ENCODE measurements around the gene ARFGAP2. TPM values are rescaled to one million over a fixed set of nuclear protein-coding genes. Genes with fewer than 3 reads are reported as not detected.

The ARFGAP2 gene
- total RNA-seq, 1 donor from 2014 or later = 110 TPM

DNA sequence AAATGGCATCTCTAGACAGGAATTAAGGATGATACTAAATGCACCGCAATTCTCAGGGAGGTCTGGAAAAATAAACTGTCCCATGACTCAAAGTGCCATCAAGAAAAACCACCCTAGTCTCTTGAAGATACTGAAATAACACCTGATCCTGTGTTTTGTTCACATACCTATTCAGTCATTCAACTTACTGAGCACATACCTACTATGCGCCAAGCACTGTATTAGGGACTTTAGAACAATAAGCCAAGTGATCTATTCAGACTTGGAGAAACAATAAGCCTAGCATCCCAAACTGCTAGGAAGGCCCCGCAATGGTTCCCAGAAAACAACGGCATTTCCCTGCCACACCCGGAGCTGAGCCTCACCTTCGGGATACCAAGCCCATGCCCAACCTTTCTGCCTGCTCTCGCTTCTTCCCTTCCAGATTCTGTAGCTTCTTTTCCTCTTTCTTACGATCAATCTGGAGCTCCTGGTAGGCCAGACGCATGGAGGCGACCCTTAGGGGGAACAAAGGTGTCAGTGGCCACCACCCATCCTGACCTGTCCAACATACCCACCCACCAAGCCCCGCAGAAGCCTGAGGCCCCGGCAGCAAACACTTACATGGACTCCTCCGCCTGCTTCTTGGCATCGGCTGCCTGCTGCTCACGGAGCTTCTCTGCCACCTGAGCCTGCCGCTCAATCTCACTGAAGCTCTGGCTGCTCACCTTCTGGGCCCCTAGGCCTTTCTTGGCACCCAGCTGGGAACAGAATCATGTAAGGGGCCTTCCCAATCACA lies 5.4 kb downstream of the ARFGAP2 start:
- TF ChIP-seq, protein P1, sequence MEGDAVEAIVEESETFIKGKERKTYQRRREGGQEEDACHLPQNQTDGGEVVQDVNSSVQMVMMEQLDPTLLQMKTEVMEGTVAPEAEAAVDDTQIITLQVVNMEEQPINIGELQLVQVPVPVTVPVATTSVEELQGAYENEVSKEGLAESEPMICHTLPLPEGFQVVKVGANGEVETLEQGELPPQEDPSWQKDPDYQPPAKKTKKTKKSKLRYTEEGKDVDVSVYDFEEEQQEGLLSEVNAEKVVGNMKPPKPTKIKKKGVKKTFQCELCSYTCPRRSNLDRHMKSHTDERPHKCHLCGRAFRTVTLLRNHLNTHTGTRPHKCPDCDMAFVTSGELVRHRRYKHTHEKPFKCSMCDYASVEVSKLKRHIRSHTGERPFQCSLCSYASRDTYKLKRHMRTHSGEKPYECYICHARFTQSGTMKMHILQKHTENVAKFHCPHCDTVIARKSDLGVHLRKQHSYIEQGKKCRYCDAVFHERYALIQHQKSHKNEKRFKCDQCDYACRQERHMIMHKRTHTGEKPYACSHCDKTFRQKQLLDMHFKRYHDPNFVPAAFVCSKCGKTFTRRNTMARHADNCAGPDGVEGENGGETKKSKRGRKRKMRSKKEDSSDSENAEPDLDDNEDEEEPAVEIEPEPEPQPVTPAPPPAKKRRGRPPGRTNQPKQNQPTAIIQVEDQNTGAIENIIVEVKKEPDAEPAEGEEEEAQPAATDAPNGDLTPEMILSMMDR (conservative IDR thresholded peaks at IDR 0.05) = no peak
- Mint-ChIP-seq H3K9me3 (no peaks in the 10 kb centered on the region), H3K27me3 (ENCODE audit: low read depth) (no peaks in the 10 kb centered on the region), H3K36me3 (ENCODE audit: low read depth) (peaks cover 3% of the 10 kb centered on the region), H3K27ac (ENCODE audit: unreplicated experiment) (peak overlapping the region; percentile 57), H3K4me3 (peak overlapping the region; percentile 78), H3K4me1 (peaks cover 13% of the 10 kb centered on the region)
- DNase-seq (ENCODE audit: low read depth, low spot score) = no peak

DNA sequence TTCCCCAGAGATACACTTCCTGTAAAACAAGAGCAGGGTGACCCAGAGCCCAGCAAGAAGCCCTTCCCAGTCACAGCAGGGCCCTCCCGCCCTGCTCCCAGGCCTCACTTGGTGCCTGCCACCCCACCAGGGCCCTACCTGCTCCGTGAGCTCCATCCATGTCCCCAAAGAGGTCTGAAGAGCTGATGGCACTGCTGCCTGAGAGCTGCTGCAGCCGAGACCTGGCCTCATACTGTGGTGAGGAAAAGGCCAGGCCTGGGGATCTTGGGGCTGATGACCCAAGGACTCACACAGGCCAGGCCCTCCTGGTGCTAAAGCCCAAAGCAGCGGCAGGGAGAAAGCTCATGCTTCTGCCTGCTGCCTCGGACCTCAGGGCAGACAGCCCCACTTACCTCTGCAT lies 10.3 kb downstream of the ARFGAP2 start:
- Mint-ChIP-seq H3K4me1 (no peaks in the 10 kb centered on the region), H3K4me3 (no peak overlapping the region), H3K9me3 (no peaks in the 10 kb centered on the region), H3K36me3 (ENCODE audit: low read depth) (no peaks in the 10 kb centered on the region), H3K27me3 (ENCODE audit: low read depth) (peaks cover 3% of the 10 kb centered on the region), H3K27ac (ENCODE audit: unreplicated experiment) (peak overlapping the region; percentile 27)
- DNase-seq (ENCODE audit: low read depth, low spot score) = no peak
- TF ChIP-seq, protein P1 (conservative IDR thresholded peaks at IDR 0.05) = no peak

DNA sequence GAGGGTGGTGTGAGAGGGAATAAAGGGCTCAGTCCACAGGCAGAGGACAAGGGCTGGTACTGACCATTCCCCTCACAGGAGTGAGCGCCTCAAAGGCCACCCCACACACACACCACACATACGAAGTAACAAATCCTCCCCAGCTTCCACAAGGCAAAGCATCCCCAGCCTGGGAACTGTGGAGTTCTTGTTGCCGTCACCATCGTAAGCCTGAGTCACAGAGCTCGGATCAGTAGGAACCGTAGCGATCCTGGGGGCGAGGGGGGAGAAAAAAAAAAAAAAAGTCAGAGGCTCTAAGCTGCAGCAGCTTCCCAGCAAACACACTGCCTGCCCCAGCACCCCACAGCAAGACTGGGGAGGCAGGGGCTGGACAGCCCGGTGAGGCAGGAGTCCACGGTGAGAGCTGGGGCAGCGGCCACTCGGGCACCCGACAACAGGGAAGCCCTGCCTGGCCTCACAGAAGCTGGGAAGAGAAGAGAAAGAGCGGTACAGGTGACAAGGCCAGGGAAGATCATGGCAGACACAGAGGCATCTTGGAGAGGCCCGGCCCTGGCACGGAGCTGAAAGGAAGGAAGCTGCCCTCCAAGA lies 11.3 kb downstream of the ARFGAP2 start:
- Mint-ChIP-seq H3K27ac (ENCODE audit: unreplicated experiment) (no peak overlapping the region), H3K9me3 (no peaks in the 10 kb centered on the region), H3K27me3 (ENCODE audit: low read depth) (peaks cover 6% of the 10 kb centered on the region), H3K4me3 (peak overlapping the region; percentile 34), H3K4me1 (no peaks in the 10 kb centered on the region), H3K36me3 (ENCODE audit: low read depth) (no peaks in the 10 kb centered on the region)
- no peak for DNase-seq (ENCODE audit: low read depth, low spot score)
- TF ChIP-seq, protein P1 (conservative IDR thresholded peaks at IDR 0.05) = no peak

DNA sequence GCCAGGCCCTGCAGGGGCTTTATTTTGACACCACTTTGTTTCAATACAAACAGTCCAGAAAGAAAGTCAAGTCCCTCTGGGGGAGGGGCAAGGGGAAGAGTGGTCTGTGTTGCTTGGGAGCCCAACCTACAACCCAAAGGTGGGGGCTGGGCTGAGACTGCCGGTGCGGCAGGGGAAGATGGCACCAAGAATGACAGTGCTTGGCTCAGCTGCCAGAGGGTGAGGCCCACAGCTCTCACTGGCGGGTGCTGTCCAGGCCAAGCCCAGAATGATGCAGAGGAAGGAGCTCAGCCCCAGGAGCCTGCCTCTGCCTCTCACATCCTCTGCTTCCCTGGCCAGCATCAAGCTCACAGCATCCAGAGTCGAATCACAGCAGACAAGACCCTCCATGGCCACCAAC lies 12.4 kb downstream of the ARFGAP2 start:
- peaks cover 6% of the 10 kb centered on the region for H3K27me3 Mint-ChIP-seq (ENCODE audit: low read depth)
- no peak overlapping the region for H3K27ac Mint-ChIP-seq (ENCODE audit: unreplicated experiment)
- TF ChIP-seq, protein P1 (conservative IDR thresholded peaks at IDR 0.05) = no peak
- no peaks in the 10 kb centered on the region for H3K4me1 Mint-ChIP-seq
- H3K9me3 Mint-ChIP-seq = no peaks in the 10 kb centered on the region
- H3K36me3 Mint-ChIP-seq (ENCODE audit: low read depth) = no peaks in the 10 kb centered on the region
- peak overlapping the region; percentile 23 for H3K4me3 Mint-ChIP-seq
- DNase-seq (ENCODE audit: low read depth, low spot score) = no peak

DNA sequence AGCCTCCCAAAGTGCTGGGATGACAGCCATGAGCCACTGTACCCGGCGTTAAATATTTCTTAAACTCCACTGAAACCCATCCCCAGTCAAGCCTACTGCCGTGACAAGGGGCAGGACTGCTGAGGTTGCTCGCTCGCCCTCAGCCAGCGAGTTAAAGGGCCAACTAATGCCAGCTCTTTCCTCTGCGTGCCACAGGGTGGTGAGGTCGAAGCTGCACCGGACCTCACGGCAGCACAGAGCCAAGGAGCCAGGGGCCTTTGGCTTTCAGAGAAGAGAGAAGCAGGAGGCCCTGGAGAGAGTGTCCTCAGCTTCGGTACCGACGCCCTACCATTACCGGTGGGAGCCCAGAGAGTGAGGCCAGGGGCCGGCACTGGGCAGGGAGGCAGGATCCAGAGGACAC lies 12.8 kb downstream of the ARFGAP2 start:
- no peak for DNase-seq (ENCODE audit: low read depth, low spot score)
- Mint-ChIP-seq H3K4me3 (peak overlapping the region; percentile 23), H3K36me3 (ENCODE audit: low read depth) (no peaks in the 10 kb centered on the region), H3K27ac (ENCODE audit: unreplicated experiment) (no peak overlapping the region), H3K4me1 (no peaks in the 10 kb centered on the region), H3K9me3 (no peaks in the 10 kb centered on the region), H3K27me3 (ENCODE audit: low read depth) (peaks cover 6% of the 10 kb centered on the region)
- TF ChIP-seq, protein P1 (conservative IDR thresholded peaks at IDR 0.05) = no peak
